ENCODE data around the gene SLC34A1.

Gene SLC34A1

GRCh38 chr5:177447611-177448243, 63.5 kb downstream of the SLC34A1 start:
- Histone ChIP-seq H3K4me1 (ENCODE audit: control extremely low read depth in 1 of 4, control insufficient read depth in 4 of 4, insufficient read depth in 4 of 4, low read length in 3 of 4) (peaks cover 0 to 41% (median 25%) of the 10 kb centered on the region in 4 experiments), H3K27ac (ENCODE audit: insufficient read depth in 1 of 2, low read depth in 1 of 2, low read length in 2 of 2, poor library complexity in 1 of 2, severe bottlenecking in 2 of 2) (no peak overlapping the region), H3K4me3 (ENCODE audit: control insufficient read depth in 1 of 7, extremely low read depth in 1 of 7, insufficient read depth in 4 of 7, low read depth in 2 of 7, low read length in 6 of 7) (peak overlapping the region in 6 of 7 experiments; percentile 9 to 61 (median 28)), H3K36me3 (ENCODE audit: control insufficient read depth in 4 of 4, insufficient read depth in 4 of 4, low read length in 3 of 4) (peaks cover 0 to 12% (median 3%) of the 10 kb centered on the region in 4 experiments), H3K9me3 (ENCODE audit: control extremely low read depth in 1 of 5, control insufficient read depth in 4 of 5, insufficient read depth in 2 of 5, low read depth in 1 of 5, low read length in 4 of 5) (no peaks in the 10 kb centered on the region), H3K27me3 (replicated peaks in 2 of 5; ENCODE audit: control insufficient read depth in 4 of 5, insufficient read depth in 5 of 5, low read length in 4 of 5) (no peaks in the 10 kb centered on the region)
- peak; percentile 37 to 50 (median 50) for DNase-seq
- ChIA-PET POLR2A (interaction anchor here (0.8 to 5.9 kb wide), 7 partner anchors 7 to 144 kb away, joined by 3 to 34 read pairs (median 3); partner anchors contain the start of genes PRELID1 and RAB24), CTCF (interaction anchor here (1.3 to 26.2 kb wide), 7 partner anchors 7 to 59 kb away, joined by 3 to 509 read pairs (median 104); partner anchors contain the start of genes F12, GRK6, PFN3 and SLC34A1)
- WGBS (ENCODE audit: insufficient coverage) = 4% methylated on average over 21 of the region's 23 CpGs
